GM10266 (cell line): ENCODE data around the gene ANKRD44.
"Not testable (repeated sequence)": the region's sequence is repeated elsewhere in the genome, so short reads cannot be mapped to it uniquely, and the experiment has no call there.

ENCODE experiments used
- DNase-seq: peaks from one replicate; pipeline ENCODE4 v3.0.0; 2012; ENCODE audit errors: extremely low spot score
- TF ChIP-seq, protein P1 (sequence below): IDR thresholded peaks from 2 replicates; pipeline ENCODE4 v1.5.1; 2012; ENCODE audit warnings: mild to moderate bottlenecking, low read depth; ENCODE audit not compliant: control insufficient read depth, insufficient read depth; ENCODE audit errors: missing control alignments

The ANKRD44 gene

GRCh38 chr2:197349699-197350098, 39.1 kb upstream of the ANKRD44 start:
- DNase-seq = no peak
- TF ChIP-seq, protein P1, sequence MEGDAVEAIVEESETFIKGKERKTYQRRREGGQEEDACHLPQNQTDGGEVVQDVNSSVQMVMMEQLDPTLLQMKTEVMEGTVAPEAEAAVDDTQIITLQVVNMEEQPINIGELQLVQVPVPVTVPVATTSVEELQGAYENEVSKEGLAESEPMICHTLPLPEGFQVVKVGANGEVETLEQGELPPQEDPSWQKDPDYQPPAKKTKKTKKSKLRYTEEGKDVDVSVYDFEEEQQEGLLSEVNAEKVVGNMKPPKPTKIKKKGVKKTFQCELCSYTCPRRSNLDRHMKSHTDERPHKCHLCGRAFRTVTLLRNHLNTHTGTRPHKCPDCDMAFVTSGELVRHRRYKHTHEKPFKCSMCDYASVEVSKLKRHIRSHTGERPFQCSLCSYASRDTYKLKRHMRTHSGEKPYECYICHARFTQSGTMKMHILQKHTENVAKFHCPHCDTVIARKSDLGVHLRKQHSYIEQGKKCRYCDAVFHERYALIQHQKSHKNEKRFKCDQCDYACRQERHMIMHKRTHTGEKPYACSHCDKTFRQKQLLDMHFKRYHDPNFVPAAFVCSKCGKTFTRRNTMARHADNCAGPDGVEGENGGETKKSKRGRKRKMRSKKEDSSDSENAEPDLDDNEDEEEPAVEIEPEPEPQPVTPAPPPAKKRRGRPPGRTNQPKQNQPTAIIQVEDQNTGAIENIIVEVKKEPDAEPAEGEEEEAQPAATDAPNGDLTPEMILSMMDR = no peak

GRCh38 chr2:197348721-197349360, 38.3 kb upstream of the ANKRD44 start:
- TF ChIP-seq, protein P1 = no peak
- no peak for DNase-seq

GRCh38 chr2:197345846-197346370, 35.3 kb upstream of the ANKRD44 start:
- TF ChIP-seq, protein P1 = no peak

GRCh38 chr2:197343968-197344367, 33.4 kb upstream of the ANKRD44 start:
- DNase-seq = not testable (repeated sequence)

More at GRCh38 chr2:197345846-197346370, 35.3 kb upstream of the ANKRD44 start:
- no peak for DNase-seq

GRCh38 chr2:197340591-197340990, 30.0 kb upstream of the ANKRD44 start:
- DNase-seq = no peak
- TF ChIP-seq, protein P1 = no peak

DNA sequence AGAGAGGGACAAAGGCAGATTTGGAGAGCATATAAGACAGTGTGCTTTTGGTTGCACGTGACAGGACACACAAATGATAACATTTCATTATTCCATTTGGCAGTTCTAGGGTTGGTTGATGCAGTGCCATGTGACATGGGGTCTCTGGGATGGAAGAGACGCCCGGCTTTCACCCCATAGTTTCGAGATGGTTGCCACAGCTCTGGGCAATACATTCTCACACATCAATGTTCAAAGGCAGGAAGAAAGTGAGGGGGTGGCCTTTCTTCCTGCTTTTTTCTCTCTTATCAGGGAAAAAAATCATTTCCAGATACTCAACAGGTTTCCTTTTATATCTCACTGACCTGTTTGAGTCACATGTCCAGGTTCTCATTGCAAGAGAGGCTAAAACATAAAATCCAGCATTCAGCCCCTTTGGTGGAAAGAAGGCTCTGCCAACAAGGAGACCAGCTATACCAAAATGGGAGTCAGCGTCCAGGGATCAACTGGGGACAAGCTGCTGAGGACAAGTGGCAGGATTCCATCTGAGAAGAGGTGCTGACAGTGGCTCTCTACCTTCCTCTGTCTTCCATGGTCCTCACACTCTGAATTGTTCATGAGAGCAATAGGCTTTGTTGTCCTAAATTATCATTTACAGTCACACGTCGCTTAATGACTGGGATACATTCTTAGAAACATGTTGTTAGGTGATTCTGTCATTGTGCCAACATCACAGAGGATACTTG, 29.1 kb upstream of the ANKRD44 start:
- TF ChIP-seq, protein P1 = no peak
- DNase-seq = no peak

GRCh38 chr2:197339016-197339415, 28.4 kb upstream of the ANKRD44 start:
- TF ChIP-seq, protein P1 = no peak
- no peak for DNase-seq
